Mesendoderm (in vitro differentiated cells): ENCODE results near the gene PIAS1.
"Not testable (repeated sequence)": the region's sequence is repeated elsewhere in the genome, so short reads cannot be mapped to it uniquely, and the experiment has no call there.

Experiments
- DNase-seq: peaks from one replicate; pipeline ENCODE4 v3.0.0; 2013
- H2AK5ac ChIP-seq: 2 replicates; pipeline ENCODE4 v1.6.1; 2013; ENCODE audit warnings: low read length, inconsistent platforms
- H2BK120ac ChIP-seq: 2 replicates; pipeline ENCODE4 v1.6.1; 2013; ENCODE audit warnings: low read depth, mild to moderate bottlenecking, low read length, moderate library complexity, mixed read lengths
- H2BK15ac ChIP-seq: replicated peaks from 2 replicates; pipeline ENCODE4 v1.6.1; 2013; ENCODE audit warnings: low read depth, mild to moderate bottlenecking, moderate library complexity
- H2BK5ac ChIP-seq: 2 replicates; pipeline ENCODE4 v1.6.1; 2013; ENCODE audit warnings: low read length, inconsistent platforms
- H3K18ac ChIP-seq: 2 replicates; pipeline ENCODE4 v1.6.1; 2013; ENCODE audit warnings: mild to moderate bottlenecking, low read length, mixed read lengths
- H3K23ac ChIP-seq: one replicate; pipeline ENCODE4 v1.6.1; 2013; ENCODE audit warnings: low read length
- H3K27ac ChIP-seq: 2 replicates; pipeline ENCODE4 v1.5.1; 2013; ENCODE audit warnings: low read depth, mild to moderate bottlenecking, inconsistent platforms, low read length, moderate library complexity
- H3K27me3 ChIP-seq: 2 replicates; pipeline ENCODE4 v1.6.1; 2013; ENCODE audit warnings: low read length, control low read depth, mild to moderate bottlenecking, inconsistent platforms; ENCODE audit not compliant: insufficient read depth, poor library complexity
- H3K36me3 ChIP-seq: 2 replicates; pipeline ENCODE4 v1.6.1; 2013; ENCODE audit warnings: low read length, inconsistent platforms; ENCODE audit not compliant: control insufficient read depth, insufficient read depth
- H3K4ac ChIP-seq: one replicate; pipeline ENCODE4 v1.6.1; 2013; ENCODE audit warnings: low read depth, mild to moderate bottlenecking, low read length, moderate library complexity
- H3K4me1 ChIP-seq: 2 replicates; pipeline ENCODE4 v1.6.1; 2013; ENCODE audit warnings: low read depth, low read length, inconsistent platforms; ENCODE audit not compliant: control insufficient read depth
- H3K4me2 ChIP-seq: 2 replicates; pipeline ENCODE4 v1.6.1; 2013; ENCODE audit warnings: low read length
- H3K4me3 ChIP-seq: 2 replicates; pipeline ENCODE4 v1.5.1; 2013; ENCODE audit warnings: mild to moderate bottlenecking, low read length
- H3K56ac ChIP-seq: one replicate; pipeline ENCODE4 v1.6.1; 2013; ENCODE audit warnings: low read length
- H3K79me1 ChIP-seq: 2 replicates; pipeline ENCODE4 v1.6.1; 2013; ENCODE audit warnings: low read length, inconsistent platforms
- H3K79me2 ChIP-seq: 2 replicates; pipeline ENCODE4 v1.6.1; 2013; ENCODE audit warnings: mild to moderate bottlenecking, low read length; ENCODE audit not compliant: control insufficient read depth, insufficient read depth
- H3K9ac ChIP-seq: 2 replicates; pipeline ENCODE4 v1.6.1; 2013; ENCODE audit warnings: low read length, inconsistent platforms
- H4K5ac ChIP-seq: one replicate; pipeline ENCODE4 v1.6.1; 2013; ENCODE audit warnings: low read length
- H4K8ac ChIP-seq: one replicate; pipeline ENCODE4 v1.6.1; 2013; ENCODE audit warnings: low read depth, mild to moderate bottlenecking, control low read depth, low read length, moderate library complexity
- WGBS: extraction: QIAGEN DNeasy Blood & Tissue Kit; methylation state at CpG from one replicate; pipeline ENCODE4 v1.1.7; 2013; ENCODE audit warnings: low lambda C conversion rate, missing lambda C conversion rate; ENCODE audit not compliant: insufficient coverage; ENCODE audit errors: extremely low coverage; 5-methylcytosine and 5-hydroxymethylcytosine counted together

Gene PIAS1

DNA sequence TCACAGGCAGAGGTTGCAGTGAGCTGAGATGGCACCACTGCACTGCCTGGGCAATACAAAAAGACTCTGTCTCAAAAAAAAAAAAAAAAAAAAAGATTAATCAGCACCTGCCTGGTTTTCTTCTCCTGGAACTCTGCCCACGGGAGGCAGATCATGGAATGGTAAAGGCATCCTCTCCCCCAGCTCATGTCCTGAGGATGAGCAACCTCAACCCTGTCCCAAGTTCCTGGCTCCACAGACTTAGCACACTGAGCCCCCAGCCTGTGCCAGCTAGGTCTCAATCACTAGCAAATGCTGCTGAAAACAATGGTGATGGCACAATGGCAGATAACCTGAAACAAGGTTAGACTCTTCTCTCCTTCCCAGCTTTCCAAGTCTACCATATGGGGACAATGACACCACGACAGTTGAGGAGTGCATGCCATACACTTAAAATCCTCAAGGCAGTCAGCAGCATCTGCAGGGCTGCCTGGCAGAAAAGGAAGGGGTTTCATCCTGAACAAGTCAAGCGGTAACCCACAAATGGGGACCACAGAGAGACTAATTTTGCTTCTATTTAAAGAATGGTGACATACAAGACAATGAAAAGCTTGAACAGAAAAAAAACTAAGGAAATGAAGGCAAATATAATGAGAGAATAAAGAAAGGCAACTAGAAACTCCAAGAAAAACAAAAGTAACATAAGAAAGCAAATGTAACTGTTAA, 170.6 kb downstream of the PIAS1 start:
- H3K36me3 ChIP-seq: no peaks in the 10 kb centered on the region
- no peak overlapping the region for H4K5ac ChIP-seq
- H3K4me3 ChIP-seq: no peak overlapping the region
- H3K18ac ChIP-seq: no peak overlapping the region
- no peak overlapping the region for H3K23ac ChIP-seq
- H3K4ac ChIP-seq: no peak overlapping the region
- H3K79me1 ChIP-seq: peaks cover 30% of the 10 kb centered on the region
- H2AK5ac ChIP-seq: no peak overlapping the region
- DNase-seq: no peak
- no peak overlapping the region for H4K8ac ChIP-seq
- H2BK15ac ChIP-seq: no peak overlapping the region
- H3K79me2 ChIP-seq: peaks cover 47% of the 10 kb centered on the region
- H3K9ac ChIP-seq: no peak overlapping the region
- no peak overlapping the region for H3K27ac ChIP-seq
- no peak overlapping the region for H3K4me2 ChIP-seq
- H3K56ac ChIP-seq: no peak overlapping the region
- H2BK120ac ChIP-seq: no peak overlapping the region
- H2BK5ac ChIP-seq: no peak overlapping the region
- no CpG with 5 or more reads among the region's 3 CpGs for WGBS
- peaks cover 6% of the 10 kb centered on the region for H3K4me1 ChIP-seq
- H3K27me3 ChIP-seq: no peaks in the 10 kb centered on the region

GRCh38 chr15:68225442-68225841, 171.3 kb downstream of the PIAS1 start:
- not testable (repeated sequence) for DNase-seq, H3K18ac ChIP-seq, H2BK120ac ChIP-seq, H3K27me3 ChIP-seq, H3K4me2 ChIP-seq, H3K27ac ChIP-seq, H2AK5ac ChIP-seq, H3K4me1 ChIP-seq, H4K8ac ChIP-seq, H3K23ac ChIP-seq, H3K9ac ChIP-seq, H4K5ac ChIP-seq, H3K4me3 ChIP-seq, H3K56ac ChIP-seq, H2BK5ac ChIP-seq, H2BK15ac ChIP-seq, H3K4ac ChIP-seq, H3K36me3 ChIP-seq
- WGBS: no CpG with 5 or more reads among the region's 4 CpGs
- Histone ChIP-seq H3K79me2 (peaks cover 45% of the 10 kb centered on the region), H3K79me1 (peaks cover 25% of the 10 kb centered on the region)

DNA sequence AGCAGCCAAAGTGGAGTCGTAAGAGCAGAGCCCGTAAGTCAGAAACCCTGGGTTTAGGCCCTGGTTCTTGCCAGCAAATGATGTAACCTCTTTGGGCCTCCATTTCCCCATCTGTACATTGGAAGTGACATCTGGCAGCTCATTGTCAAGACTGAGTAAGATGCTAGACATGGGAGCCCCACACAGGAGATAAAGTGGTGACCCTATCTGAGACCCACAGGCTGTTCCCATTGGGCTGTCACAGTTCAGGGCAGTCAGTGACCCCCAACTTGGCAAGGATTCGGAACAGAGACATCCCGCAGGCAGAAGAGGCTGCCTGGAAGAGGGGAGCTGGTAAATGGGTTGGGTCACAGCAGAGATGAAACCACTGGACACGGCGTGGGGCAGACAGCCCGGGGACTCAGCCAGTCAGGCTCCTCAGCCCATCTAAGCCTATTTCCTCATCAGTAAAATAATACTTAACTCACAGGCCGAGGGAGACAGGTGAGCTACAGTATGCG, 173.6 kb downstream of the PIAS1 start:
- Histone ChIP-seq H3K27me3 (no peaks in the 10 kb centered on the region), H3K9ac (peak overlapping the region; percentile 87), H3K4me3 (no peak overlapping the region), H3K4me1 (peaks cover 6% of the 10 kb centered on the region), H3K56ac (peak overlapping the region; percentile 94), H4K8ac (no peak overlapping the region), H2AK5ac (no peak overlapping the region), H3K18ac (no peak overlapping the region), H2BK120ac (no peak overlapping the region), H3K79me1 (peaks cover 23% of the 10 kb centered on the region), H4K5ac (no peak overlapping the region), H2BK5ac (no peak overlapping the region), H3K36me3 (no peaks in the 10 kb centered on the region), H2BK15ac (no peak overlapping the region), H3K23ac (no peak overlapping the region), H3K27ac (no peak overlapping the region), H3K4ac (no peak overlapping the region), H3K4me2 (peak overlapping the region; percentile 90), H3K79me2 (peaks cover 42% of the 10 kb centered on the region)
- no CpG with 5 or more reads among the region's 9 CpGs for WGBS
- DNase-seq: no peak

DNA sequence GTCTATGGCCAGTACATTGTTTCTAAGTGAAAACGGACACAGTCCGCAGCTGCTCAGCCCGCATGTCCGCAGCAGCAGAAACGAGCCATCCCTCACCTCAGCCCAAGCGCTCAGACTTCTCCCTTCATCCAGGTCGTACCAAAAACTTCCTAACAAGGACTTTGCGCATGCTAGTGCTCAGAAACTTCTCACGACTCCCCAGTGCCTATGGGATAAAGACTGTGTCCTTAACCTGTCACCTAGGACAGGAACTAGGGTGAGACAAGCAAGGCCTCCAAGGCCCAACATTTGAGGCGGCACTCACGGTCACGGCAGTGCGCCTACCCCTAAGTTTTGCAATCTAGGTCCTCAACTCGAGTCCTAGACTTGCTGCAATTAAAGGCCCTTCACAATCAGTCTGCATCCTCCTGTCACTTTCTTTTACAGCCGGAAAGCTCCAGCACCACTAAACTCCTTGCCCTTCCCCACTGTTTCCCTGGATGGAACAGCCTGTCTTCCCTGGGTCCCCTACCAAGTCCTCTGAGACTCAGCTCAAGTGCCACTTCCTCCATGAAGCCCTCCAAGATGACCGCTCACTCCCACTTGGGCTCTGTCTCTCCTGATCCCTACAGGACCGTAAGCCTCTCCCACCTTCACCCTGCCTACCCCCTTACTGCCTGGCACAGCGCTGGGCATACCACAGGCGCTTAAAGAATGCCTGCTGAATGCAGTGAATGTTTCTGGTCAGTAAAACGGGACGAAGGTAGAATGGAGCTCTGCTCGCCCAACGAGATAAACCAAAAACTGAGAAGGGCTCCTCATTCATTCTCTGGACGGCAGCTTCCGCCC, 174.2 kb downstream of the PIAS1 start:
- no peak overlapping the region for H4K8ac ChIP-seq
- no peak overlapping the region for H2AK5ac ChIP-seq
- no peak overlapping the region for H2BK15ac ChIP-seq
- peak overlapping the region; percentile 87 for H3K9ac ChIP-seq
- no peaks in the 10 kb centered on the region for H3K36me3 ChIP-seq
- H3K4me1 ChIP-seq: peaks cover 6% of the 10 kb centered on the region
- no peak overlapping the region for H4K5ac ChIP-seq
- DNase-seq: peak; percentile 46
- peak overlapping the region; percentile 94 for H3K18ac ChIP-seq
- peak overlapping the region; percentile 90 for H3K4me2 ChIP-seq
- no peak overlapping the region for H2BK5ac ChIP-seq
- no peaks in the 10 kb centered on the region for H3K27me3 ChIP-seq
- peak overlapping the region; percentile 94 for H3K56ac ChIP-seq
- WGBS: no CpG with 5 or more reads among the region's 25 CpGs
- H3K27ac ChIP-seq: no peak overlapping the region
- no peak overlapping the region for H2BK120ac ChIP-seq
- peaks cover 38% of the 10 kb centered on the region for H3K79me2 ChIP-seq
- peaks cover 19% of the 10 kb centered on the region for H3K79me1 ChIP-seq
- peak overlapping the region; percentile 59 for H3K4me3 ChIP-seq
- peak overlapping the region; percentile 7 for H3K23ac ChIP-seq
- no peak overlapping the region for H3K4ac ChIP-seq

- Histone ChIP-seq H4K8ac (no peak overlapping the region), H3K23ac (no peak overlapping the region), H3K27me3 (no peaks in the 10 kb centered on the region), H2AK5ac (no peak overlapping the region), H3K18ac (peak overlapping the region; percentile 94), H2BK15ac (no peak overlapping the region), H3K79me1 (peaks cover 17% of the 10 kb centered on the region), H4K5ac (no peak overlapping the region), H3K4me1 (peaks cover 8% of the 10 kb centered on the region), H3K9ac (peak overlapping the region; percentile 87), H3K36me3 (no peaks in the 10 kb centered on the region), H2BK120ac (no peak overlapping the region), H3K4me3 (peak overlapping the region; percentile 59), H3K4me2 (peak overlapping the region; percentile 90), H3K79me2 (peaks cover 34% of the 10 kb centered on the region), H3K4ac (peak overlapping the region; percentile 97), H3K56ac (peak overlapping the region; percentile 94), H2BK5ac (peak overlapping the region; percentile 33), H3K27ac (peak overlapping the region; percentile 3)
- peak; percentile 51 for DNase-seq
- no CpG with 5 or more reads among the region's 39 CpGs for WGBS
Measured at GRCh38 chr15:68228971-68229385, 174.9 kb downstream of the PIAS1 start.
